Activated CD4-positive, alpha-beta T cell treated with anti-CD3 and anti-CD28 coated beads, Interleukin-2, amount 10 ng/mL, durations not matched to agents 7 days and 5 days (primary cell): ENCODE data around the gene SPACDR. TPM values are rescaled to one million over a fixed set of nuclear protein-coding genes. Genes with fewer than 3 reads are reported as not detected.

Experiments used
- CTCF ChIA-PET: fragments of 350-600 bp; sonication (Branson Sonifier 250); formaldehyde crosslinking; loops from one replicate; lab custom pipeline; 2021; ENCODE audit warnings: antibody characterized with exemption; lab: Charles Lee
- POLR2A ChIA-PET: fragments of 350-600 bp; sonication (Branson Sonifier 250); formaldehyde crosslinking; loops from one replicate; lab custom pipeline; 2021; ENCODE audit warnings: antibody characterized with exemption; lab: Charles Lee
- DNase-seq: peaks from one replicate; pipeline ENCODE4 v3.0.0-alpha.2; 2020
- H3K27ac Mint-ChIP-seq: one replicate; pipeline ENCODE4 v1.8.0; 2021; ENCODE audit warnings: mild to moderate bottlenecking, moderate library complexity, mixed read lengths
- H3K27me3 Mint-ChIP-seq: one replicate; pipeline ENCODE4 v1.8.0; 2021; ENCODE audit warnings: mixed read lengths
- H3K36me3 Mint-ChIP-seq: one replicate; pipeline ENCODE4 v1.8.0; 2021; ENCODE audit warnings: low read depth, mixed read lengths
- H3K4me1 Mint-ChIP-seq: one replicate; pipeline ENCODE4 v1.8.0; 2021; ENCODE audit warnings: mixed read lengths
- H3K4me3 Mint-ChIP-seq: one replicate; pipeline ENCODE4 v1.8.0; 2021; ENCODE audit warnings: mild to moderate bottlenecking, moderate library complexity, mixed read lengths
- H3K9me3 Mint-ChIP-seq: one replicate; pipeline ENCODE4 v1.8.0; 2021; ENCODE audit warnings: mixed read lengths
- total RNA-seq, 2 experiments: library from RNA; stranded (reverse); gene quantifications; one replicate each; pipeline ENCODE4 v1.2.3, GENCODE V29; 2021

The SPACDR gene
- total RNA-seq, 2 experiments from 2014 or later = 3.0 to 4.1 TPM

DNA sequence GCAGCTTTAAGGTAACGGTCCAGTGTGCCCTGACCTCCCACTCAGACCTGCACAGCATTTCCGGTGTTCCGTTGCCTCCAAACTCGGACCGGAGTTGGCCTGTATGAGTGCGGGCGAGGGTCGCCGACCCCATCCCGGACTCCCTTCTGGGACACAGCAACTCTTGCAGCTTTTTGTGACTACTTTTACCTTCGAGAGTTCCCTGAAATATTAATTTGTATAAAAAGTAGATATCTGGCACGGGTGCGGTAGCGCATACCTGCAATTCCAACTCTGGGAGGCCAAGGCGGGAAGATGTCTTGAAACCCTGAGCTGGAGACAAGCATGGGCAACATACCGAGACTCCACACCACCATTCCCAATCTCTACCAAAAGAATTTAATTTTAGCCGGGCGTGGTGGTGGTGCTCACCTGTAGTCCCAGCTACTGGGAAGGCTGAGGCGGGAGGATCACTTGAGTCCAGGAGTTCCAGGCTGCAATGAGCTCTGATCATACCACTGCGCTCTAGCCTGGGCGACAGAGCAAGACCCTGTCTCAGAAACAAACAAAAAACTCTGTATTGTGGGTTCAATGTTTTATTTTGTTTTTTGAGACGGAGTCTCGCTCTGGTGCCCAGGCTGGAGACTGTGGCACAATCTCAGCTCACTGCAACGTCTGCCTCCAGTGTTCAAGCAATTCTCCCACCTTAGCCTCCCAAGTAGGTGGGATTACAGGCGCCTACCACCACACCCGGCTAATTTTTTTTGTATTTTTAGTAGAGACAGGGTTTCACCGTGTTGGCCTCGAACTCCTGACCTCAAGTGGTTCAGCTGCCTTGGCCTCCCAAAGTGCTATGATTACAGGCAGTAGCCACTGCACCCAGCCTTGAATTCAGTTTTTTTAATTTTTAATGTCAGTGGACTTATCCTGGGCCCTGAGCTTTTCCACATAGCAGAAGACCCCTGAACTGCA, 26.6 kb downstream of the SPACDR start:
- Mint-ChIP-seq H3K9me3 (no peaks in the 10 kb centered on the region), H3K27me3 (no peaks in the 10 kb centered on the region), H3K36me3 (peaks cover 35% of the 10 kb centered on the region), H3K4me3 (peak overlapping the region; percentile 95), H3K27ac (peak overlapping the region; percentile 97), H3K4me1 (peaks cover 39% of the 10 kb centered on the region)
- ChIA-PET CTCF (interaction anchor here (0.7 to 1.9 kb wide), 11 partner anchors 9 to 415 kb away, joined by 3 to 8 read pairs (median 3); partner anchors contain the start of gene SLC12A9), POLR2A (no interaction called here)
- no peak for DNase-seq

DNA sequence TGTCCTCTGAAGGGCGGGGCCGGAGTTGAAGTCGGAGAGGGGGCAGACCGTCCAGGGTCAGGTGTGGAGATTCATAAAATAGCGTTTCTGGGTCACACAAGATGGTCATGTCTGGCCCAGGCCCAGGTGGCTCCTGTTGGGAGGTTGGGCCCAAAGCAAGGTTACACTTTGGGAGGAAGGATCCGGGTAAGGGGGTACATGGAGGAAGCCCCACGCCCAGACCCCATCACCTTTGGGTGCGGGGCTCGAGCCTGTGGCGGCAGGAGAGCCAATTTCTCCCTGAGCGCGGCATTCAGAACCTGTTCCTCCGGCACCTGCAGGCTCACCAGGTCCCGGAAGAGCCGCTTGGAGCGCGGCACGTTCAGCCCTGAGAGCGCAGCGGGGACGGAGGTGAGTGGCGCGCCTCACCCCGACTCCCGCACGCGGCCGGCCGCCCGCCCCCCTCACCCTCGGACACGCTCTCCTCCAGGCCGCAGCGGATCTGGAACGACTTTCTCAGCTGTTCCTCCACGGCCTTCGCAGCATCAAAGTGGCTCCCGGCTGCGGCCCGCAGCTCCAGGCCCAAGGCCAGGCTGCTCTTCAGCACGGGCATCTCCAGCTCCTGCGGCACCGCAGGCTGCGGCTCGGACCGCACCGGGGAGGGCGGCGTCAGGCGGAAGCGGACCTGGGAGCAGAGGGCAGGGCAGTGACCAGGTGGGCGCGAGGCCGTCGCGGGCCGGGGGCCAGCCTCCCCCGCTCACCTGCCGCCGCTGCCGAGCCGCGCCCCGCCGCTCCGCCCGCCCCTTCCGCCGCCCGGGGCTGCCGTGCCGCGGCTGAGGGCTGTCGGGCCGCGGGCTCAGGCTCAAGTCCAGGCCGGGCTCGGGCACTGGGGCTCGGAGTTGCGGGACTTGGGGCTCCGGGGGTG, 28.4 kb downstream of the SPACDR start:
- CTCF ChIA-PET = interaction anchor here (0.9 to 2.1 kb wide), 6 partner anchors 9 to 417 kb away, joined by 3 to 8 read pairs (median 3); partner anchors contain the start of gene SLC12A9
- Mint-ChIP-seq H3K36me3 (peaks cover 50% of the 10 kb centered on the region), H3K9me3 (no peaks in the 10 kb centered on the region), H3K4me3 (peak overlapping the region; percentile 95), H3K27me3 (no peaks in the 10 kb centered on the region), H3K4me1 (peaks cover 57% of the 10 kb centered on the region), H3K27ac (peak overlapping the region; percentile 97)
- POLR2A ChIA-PET = no interaction called here
- DNase-seq = peak; percentile 58

DNA sequence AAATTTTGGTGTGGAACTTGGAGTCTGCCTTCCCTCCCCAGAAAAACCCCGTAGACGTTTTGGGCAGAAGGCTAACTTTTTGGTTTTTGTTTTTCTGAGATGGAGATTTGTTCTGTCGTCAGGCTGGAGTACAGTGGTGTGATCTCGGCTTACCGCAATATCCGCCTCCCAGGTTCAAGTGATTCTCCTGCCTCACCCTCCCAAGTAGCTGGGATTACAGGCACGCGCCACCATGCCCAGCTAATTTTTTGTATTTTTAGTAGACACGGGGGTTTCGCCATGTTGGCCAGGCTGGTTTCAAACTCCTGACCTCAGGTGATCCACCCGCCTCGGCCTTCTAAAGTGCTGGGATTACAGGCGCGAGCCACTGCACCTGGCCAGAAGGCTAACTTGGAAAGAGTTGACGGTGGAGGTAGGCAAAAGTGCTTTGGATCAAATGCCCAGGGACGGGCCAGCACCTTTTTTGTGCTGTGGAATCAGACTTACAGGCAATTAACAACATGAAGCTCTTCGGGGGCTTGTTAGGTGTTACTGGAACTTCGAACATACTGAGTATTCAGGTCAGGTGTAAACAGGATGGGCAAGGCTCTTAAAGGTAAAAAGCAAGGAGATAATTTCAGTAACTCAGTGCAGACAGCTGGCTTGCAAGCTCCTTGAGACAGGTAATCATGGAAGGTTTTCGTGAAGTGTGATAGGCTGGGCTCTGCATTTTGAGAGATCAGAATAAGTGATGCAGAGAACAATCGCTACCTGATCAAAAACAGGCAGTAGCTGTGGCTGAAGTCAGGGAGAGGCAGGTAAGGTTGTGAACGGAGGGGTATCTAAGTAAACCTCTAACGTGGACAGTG, 29.5 kb downstream of the SPACDR start:
- Mint-ChIP-seq H3K4me3 (peak overlapping the region; percentile 90), H3K36me3 (peaks cover 57% of the 10 kb centered on the region), H3K9me3 (no peaks in the 10 kb centered on the region), H3K27ac (peak overlapping the region; percentile 93), H3K27me3 (no peaks in the 10 kb centered on the region), H3K4me1 (peaks cover 63% of the 10 kb centered on the region)
- CTCF ChIA-PET = interaction anchor here (1.0 to 2.1 kb wide), 3 partner anchors 10 to 48 kb away, joined by 3 to 8 read pairs (median 3); no protein-coding TSS in a partner anchor
- POLR2A ChIA-PET = interaction anchor here (1.3 kb wide), 1 partner anchor 10 kb away, joined by 6 read pairs; no protein-coding TSS in a partner anchor
- DNase-seq = no peak

DNA sequence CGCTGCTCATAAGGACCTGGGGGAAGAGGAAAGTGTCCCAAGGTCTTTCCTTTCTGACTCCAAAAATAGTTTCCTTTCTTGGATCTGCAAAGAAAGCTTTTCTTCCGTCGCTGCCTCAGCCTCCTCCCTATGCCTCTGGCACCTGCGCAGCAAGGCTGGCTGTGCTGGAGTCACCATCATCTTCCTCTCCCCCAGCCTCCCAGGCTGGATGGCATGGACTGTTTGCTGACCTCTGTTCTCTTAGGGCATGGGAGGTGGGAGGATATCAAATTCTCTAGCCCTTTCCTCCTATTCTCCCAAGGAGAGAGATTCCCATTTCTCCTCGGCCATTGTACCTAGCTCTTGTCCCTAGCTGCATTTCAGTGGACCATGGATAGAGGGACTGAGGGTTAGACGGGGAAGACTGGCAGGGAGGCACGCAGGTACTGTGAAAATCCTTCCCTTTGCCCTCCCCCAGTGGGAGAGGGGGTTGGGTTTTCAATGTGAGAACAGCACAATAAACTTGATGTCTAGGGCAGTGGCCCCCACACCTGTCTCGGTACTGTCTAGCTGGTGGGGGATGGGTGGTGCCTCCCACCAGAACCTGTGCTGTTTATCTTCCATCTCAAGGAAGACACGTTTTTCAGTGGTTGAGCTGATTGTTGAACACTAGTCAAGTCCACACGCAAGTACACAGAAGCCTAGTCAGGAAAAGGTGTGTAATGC, 30.3 kb downstream of the SPACDR start:
- Mint-ChIP-seq H3K27me3 (no peaks in the 10 kb centered on the region), H3K4me1 (peaks cover 66% of the 10 kb centered on the region), H3K4me3 (peak overlapping the region; percentile 90), H3K9me3 (no peaks in the 10 kb centered on the region), H3K27ac (peak overlapping the region; percentile 93), H3K36me3 (peaks cover 60% of the 10 kb centered on the region)
- POLR2A ChIA-PET = interaction anchor here (1.3 kb wide), 1 partner anchor 11 kb away, joined by 6 read pairs; no protein-coding TSS in a partner anchor
- DNase-seq = no peak
- CTCF ChIA-PET = interaction anchor here (1.1 kb wide), 1 partner anchor 17 kb away, joined by 3 read pairs; no protein-coding TSS in a partner anchor

DNA sequence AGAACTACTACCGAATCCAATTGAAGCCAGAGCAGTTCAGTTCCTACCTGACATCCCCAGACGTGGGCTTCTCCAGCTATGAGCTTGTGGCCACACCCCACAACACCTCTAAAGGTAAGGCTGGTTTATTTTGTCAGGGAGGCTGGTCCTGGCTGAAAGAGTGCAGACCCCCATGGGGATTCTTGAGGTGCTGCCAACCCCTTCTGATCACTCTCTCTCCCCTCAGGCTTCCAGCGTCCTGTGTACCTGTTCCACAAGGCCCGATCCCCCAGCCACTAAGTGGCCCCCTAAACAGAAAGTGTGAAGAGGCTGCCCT, 30.8 kb downstream of the SPACDR start:
- Mint-ChIP-seq H3K4me1 (peaks cover 68% of the 10 kb centered on the region), H3K27ac (peak overlapping the region; percentile 93), H3K9me3 (no peaks in the 10 kb centered on the region), H3K4me3 (no peak overlapping the region), H3K36me3 (peaks cover 60% of the 10 kb centered on the region), H3K27me3 (no peaks in the 10 kb centered on the region)
- ChIA-PET CTCF (no interaction called here), POLR2A (interaction anchor here (1.3 kb wide), 1 partner anchor 11 kb away, joined by 6 read pairs; no protein-coding TSS in a partner anchor)
- no peak for DNase-seq

DNA sequence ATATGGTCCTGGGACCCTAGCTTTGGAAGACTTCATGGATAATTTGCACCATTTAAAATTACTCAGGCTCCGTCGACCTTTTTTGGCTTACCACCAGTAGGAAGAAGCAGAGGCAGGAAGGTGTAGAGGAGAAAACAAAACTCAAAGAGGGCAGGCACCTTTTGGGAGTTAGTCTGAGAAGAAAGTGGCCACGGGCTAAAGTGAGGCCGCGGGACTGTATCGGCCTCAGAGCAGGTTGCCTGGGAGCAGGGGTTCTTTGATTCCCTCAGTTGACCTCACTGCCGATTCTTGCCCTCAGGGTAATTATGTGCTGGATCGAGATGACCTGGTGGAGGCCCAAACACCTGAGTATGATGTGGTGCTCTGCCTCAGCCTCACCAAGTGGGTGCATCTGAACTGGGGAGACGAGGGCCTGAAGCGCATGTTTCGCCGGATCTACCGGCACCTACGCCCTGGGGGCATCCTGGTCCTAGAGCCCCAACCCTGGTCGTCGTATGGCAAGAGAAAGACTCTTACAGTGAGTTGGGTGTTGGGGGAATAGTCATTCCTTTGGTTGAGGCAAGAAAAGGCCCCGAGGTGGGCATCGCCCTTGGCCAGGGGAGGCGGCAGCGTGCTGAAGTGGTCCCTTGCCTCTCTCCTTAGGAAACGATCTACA, 31.3 kb downstream of the SPACDR start:
- H3K4me3 Mint-ChIP-seq = peak overlapping the region; percentile 2
- ChIA-PET POLR2A (no interaction called here), CTCF (interaction anchor here (0.6 kb wide), 1 partner anchor 18 kb away, joined by 4 read pairs; no protein-coding TSS in a partner anchor)
- H3K36me3 Mint-ChIP-seq = peaks cover 64% of the 10 kb centered on the region
- no peaks in the 10 kb centered on the region for H3K27me3 Mint-ChIP-seq
- peak overlapping the region; percentile 94 for H3K27ac Mint-ChIP-seq
- peaks cover 3% of the 10 kb centered on the region for H3K9me3 Mint-ChIP-seq
- DNase-seq = no peak
- peaks cover 73% of the 10 kb centered on the region for H3K4me1 Mint-ChIP-seq

DNA sequence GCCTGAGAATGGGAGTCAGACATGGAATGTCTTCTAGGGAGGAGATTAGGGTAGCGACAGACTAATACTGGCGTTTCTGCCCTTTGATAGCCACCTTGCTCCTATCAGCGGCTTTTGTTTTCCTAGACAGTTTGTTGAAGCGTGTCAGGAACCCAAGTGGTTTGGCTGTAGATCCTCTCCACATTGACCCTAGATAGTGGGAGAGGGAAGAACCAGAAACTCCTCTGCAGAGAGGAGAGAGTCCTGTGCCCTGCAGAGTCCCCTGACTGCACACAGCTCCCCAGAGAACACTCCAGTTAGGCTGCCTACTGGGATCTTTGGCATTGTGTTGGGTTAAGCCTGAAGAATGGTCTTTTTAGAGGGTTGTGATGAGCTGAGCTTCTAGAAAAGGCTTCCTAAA, 32.0 kb downstream of the SPACDR start:
- H3K9me3 Mint-ChIP-seq = peaks cover 5% of the 10 kb centered on the region
- peaks cover 65% of the 10 kb centered on the region for H3K36me3 Mint-ChIP-seq
- peaks cover 70% of the 10 kb centered on the region for H3K4me1 Mint-ChIP-seq
- CTCF ChIA-PET = interaction anchor here (0.6 kb wide), 1 partner anchor 17 kb away, joined by 4 read pairs; no protein-coding TSS in a partner anchor
- peak overlapping the region; percentile 94 for H3K27ac Mint-ChIP-seq
- POLR2A ChIA-PET = no interaction called here
- H3K4me3 Mint-ChIP-seq = peak overlapping the region; percentile 81
- no peaks in the 10 kb centered on the region for H3K27me3 Mint-ChIP-seq
- DNase-seq = no peak

DNA sequence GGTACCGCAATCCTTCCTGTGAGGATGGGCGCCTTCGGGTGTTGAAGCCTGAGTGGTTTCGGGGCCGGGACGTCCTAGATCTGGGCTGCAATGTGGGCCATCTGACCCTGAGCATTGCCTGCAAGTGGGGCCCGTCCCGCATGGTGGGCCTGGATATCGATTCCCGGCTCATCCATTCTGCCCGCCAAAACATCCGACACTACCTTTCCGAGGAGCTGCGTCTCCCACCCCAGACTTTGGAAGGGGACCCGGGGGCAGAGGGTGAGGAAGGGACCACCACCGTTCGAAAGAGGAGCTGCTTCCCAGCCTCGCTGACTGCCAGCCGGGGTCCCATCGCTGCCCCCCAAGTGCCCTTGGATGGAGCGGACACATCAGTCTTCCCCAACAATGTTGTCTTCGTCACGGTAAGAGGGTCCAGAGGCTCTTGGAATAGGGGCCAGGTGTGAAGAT, 32.7 kb downstream of the SPACDR start:
- Mint-ChIP-seq H3K4me1 (peaks cover 67% of the 10 kb centered on the region), H3K27ac (peak overlapping the region; percentile 94), H3K36me3 (peaks cover 63% of the 10 kb centered on the region), H3K27me3 (no peaks in the 10 kb centered on the region), H3K4me3 (peak overlapping the region; percentile 81), H3K9me3 (peaks cover 5% of the 10 kb centered on the region)
- POLR2A ChIA-PET = no interaction called here
- DNase-seq = no peak
- CTCF ChIA-PET = no interaction called here

DNA sequence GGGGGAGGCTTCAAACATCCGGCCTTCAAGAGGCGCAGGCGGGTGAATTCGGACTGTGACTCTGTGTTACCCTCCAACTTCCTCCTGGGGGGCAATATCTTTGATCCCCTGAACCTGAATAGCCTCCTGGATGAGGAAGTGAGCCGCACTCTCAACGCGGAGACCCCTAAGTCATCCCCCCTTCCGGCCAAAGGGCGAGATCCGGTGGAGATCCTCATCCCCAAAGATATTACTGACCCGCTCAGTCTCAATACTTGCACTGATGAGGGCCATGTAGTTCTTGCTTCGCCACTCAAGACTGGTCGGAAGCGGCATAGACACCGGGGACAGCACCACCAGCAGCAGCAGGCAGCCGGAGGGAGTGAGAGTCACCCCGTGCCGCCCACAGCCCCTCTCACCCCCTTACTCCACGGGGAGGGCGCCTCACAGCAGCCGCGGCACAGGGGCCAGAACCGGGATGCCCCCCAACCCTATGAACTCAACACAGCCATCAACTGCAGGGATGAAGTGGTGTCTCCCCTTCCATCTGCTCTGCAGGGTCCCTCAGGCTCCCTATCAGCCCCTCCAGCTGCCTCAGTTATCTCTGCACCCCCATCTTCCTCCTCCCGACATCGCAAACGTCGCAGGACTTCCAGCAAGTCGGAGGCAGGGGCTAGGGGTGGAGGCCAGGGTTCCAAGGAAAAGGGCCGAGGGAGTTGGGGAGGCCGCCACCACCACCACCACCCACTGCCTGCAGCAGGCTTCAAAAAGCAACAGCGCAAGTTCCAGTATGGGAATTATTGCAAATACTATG, 33.4 kb downstream of the SPACDR start:
- Mint-ChIP-seq H3K27ac (peak overlapping the region; percentile 94), H3K27me3 (peaks cover 3% of the 10 kb centered on the region), H3K9me3 (peaks cover 5% of the 10 kb centered on the region), H3K36me3 (peaks cover 61% of the 10 kb centered on the region), H3K4me1 (peaks cover 66% of the 10 kb centered on the region), H3K4me3 (peak overlapping the region; percentile 81)
- ChIA-PET CTCF (interaction anchor here (0.6 to 2.6 kb wide), 3 partner anchors 19 to 1039 kb away, joined by 6 to 14 read pairs (median 6); no protein-coding TSS in a partner anchor), POLR2A (interaction anchor here (0.6 kb wide), 1 partner anchor 16 kb away, joined by 4 read pairs; no protein-coding TSS in a partner anchor)
- peak; percentile 30 for DNase-seq
